ENCODE results near the gene SLC15A4.
"Not testable (repeated sequence)": the region's sequence is repeated elsewhere in the genome, so short reads cannot be mapped to it uniquely, and the experiment has no call there.

The SLC15A4 gene

GRCh38 chr12:128823916-128824839 is at the start of gene SLC15A4:
SLC15A4 (minus strand) TSS chr12:128823958; CDS start chr12:128823943, 15 bp downstream.
- DNase-seq: peak; percentile 56

- no peak for DNase-seq
Measured at GRCh38 chr12:128872303-128872702, 48.5 kb upstream of the SLC15A4 start.

GRCh38 chr12:128871516-128871892 is 47.7 kb upstream of the SLC15A4 start:
- DNase-seq: no peak

- no peak for DNase-seq
Measured at GRCh38 chr12:128867466-128867865, 43.7 kb upstream of the SLC15A4 start.

GRCh38 chr12:128864516-128865186 is 40.9 kb upstream of the SLC15A4 start:
- DNase-seq: no peak

- no peak for DNase-seq
Measured at GRCh38 chr12:128863957-128864356, 40.2 kb upstream of the SLC15A4 start.

GRCh38 chr12:128861226-128862016 is 37.7 kb upstream of the SLC15A4 start:
- no peak for DNase-seq

- no peak for DNase-seq
Measured at GRCh38 chr12:128859311-128859710, 35.6 kb upstream of the SLC15A4 start.

GRCh38 chr12:128857133-128857763 is 33.5 kb upstream of the SLC15A4 start:
- DNase-seq: no peak

GRCh38 chr12:128856791-128857078 is 33.0 kb upstream of the SLC15A4 start:
- DNase-seq: no peak

GRCh38 chr12:128856035-128856790 is 32.5 kb upstream of the SLC15A4 start:
- no peak for DNase-seq

- no peak for DNase-seq
Measured at GRCh38 chr12:128853600-128854197, 29.9 kb upstream of the SLC15A4 start.

- DNase-seq: no peak
Measured at GRCh38 chr12:128852885-128853599, 29.3 kb upstream of the SLC15A4 start, which contains the start of gene GLT1D1. GLT1D1 (plus strand) TSS chr12:128853478; CDS start chr12:128853582, 104 bp downstream.

GRCh38 chr12:128852026-128852698 is 28.4 kb upstream of the SLC15A4 start:
- DNase-seq: no peak

- DNase-seq: not testable (repeated sequence)
Measured at GRCh38 chr12:128851429-128851828, 27.7 kb upstream of the SLC15A4 start.

GRCh38 chr12:128850400-128850799 is 26.6 kb upstream of the SLC15A4 start:
- no peak for DNase-seq

- DNase-seq: not testable (repeated sequence)
Measured at GRCh38 chr12:128849806-128850205, 26.0 kb upstream of the SLC15A4 start.

GRCh38 chr12:128848371-128848770 is 24.6 kb upstream of the SLC15A4 start:
- DNase-seq: no peak

- not testable (repeated sequence) for DNase-seq
Measured at GRCh38 chr12:128846671-128847070, 22.9 kb upstream of the SLC15A4 start.

GRCh38 chr12:128844031-128844635 is 20.4 kb upstream of the SLC15A4 start:
- DNase-seq: no peak

All from GOT3 (cell line).